ENCODE measurements around the gene ACE2.

ACE2 gene

DNA sequence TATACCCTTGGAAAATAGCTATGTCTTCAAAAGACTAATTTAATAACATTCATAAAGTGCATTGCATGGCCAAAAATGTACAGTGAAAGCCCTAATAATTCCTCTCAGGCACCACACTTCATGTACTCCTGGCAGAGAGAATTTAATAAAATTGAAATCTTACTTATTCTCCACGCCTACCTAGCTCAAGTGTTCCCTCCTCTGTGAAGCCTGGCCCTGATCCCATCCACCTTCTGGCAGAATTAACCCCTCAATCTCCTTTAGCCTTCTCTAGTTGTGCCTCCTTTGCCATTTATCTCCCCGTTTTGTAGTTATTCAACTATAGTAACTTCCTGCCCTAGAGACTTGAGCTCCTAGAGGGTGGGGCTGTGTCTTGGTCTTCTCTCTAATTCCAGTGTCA is 26.7 kb downstream of the ACE2 start:
- no peak for DNase-seq (ENCODE audit: low spot score)

DNA sequence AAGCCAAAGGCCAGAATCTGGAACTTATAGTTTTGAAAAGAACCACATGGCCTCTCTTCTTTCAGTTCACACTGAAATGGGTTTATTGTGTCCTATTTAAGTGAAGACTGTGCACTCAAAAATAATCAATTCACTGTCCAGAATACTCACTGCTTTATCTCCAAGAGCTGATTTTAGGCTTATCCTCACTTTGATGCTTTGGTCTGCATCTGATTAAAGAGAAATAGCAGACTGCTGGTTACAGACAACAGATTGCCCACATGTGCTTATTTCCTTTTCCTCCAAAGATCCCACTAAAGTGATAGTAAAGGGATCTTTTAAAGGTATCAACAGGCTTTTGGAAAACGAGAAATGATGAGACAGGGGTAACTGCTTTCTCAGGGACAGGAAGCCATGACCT is 30.6 kb downstream of the ACE2 start:
- no peak for DNase-seq (ENCODE audit: low spot score)

DNA sequence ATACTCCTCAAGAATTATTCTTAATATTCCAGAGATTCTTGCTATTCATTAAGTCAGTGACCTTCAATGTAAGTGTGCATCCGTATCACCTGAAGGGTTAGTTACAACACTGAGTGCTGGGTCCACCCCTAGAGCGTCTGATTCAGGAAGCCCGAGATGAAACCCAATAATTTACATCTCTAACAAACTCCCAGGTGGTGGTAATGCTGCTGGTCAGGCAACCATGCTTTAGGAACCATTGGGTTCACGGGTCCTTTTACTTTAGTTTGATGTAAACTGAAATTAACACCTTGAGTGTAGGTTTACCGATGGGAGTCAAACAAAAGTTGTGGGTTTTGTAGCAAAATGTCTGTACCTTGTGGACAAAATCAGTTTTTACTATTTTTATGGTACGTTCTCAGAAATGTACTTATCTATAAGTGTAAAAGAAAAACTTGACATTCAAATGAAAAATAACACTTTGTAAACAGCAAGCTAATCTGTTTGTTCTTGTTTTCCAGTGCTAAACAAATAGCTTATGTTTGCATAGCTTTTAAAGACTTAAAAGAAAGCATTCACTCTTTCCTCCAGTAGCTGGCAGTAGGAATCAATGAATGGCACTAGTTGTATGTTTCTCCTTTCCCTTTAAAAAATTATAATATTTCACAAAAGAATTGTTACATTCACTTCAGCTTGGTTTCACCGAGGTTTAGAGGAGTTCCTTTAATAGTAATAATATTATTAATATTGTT is 32.7 kb downstream of the ACE2 start:
- no peak for DNase-seq (ENCODE audit: low spot score)

DNA sequence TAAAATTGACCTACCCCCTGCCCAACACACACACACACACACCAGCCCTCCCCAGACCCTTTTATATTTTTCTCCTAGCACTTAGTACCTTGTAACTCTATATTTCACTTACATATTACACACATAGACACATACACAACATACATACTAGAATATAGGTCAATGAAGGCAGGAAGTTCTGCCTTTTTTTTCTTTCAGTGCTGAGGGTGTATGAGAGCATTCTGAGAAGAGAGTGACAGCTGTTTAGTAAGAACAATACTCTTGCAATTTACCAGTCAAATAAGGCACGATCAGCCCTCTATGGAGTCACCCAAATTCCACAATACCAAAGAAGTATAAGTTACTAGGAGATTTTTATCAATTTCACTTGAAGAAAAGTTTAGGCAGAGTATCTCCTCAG is 33.5 kb downstream of the ACE2 start:
- no peak for DNase-seq (ENCODE audit: low spot score)

DNA sequence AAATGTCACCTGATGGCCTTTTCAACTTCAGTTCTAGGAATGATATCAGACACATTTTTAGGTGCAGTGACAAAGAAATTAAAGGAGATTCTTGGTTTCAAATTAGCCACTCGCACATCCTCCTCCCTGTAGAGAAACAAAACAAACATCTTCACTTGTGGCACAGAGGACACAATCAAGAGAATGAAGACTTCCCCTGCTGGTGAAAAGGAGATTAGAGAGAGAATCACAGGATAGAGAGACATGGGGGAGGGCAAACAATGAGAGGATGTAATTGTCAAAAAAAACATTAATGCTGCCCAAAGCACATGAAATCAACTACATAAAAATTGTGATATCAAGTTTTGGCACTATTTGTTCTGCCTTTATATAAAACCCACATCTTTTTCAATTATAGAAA is 34.5 kb downstream of the ACE2 start:
- no peak for DNase-seq (ENCODE audit: low spot score)

DNA sequence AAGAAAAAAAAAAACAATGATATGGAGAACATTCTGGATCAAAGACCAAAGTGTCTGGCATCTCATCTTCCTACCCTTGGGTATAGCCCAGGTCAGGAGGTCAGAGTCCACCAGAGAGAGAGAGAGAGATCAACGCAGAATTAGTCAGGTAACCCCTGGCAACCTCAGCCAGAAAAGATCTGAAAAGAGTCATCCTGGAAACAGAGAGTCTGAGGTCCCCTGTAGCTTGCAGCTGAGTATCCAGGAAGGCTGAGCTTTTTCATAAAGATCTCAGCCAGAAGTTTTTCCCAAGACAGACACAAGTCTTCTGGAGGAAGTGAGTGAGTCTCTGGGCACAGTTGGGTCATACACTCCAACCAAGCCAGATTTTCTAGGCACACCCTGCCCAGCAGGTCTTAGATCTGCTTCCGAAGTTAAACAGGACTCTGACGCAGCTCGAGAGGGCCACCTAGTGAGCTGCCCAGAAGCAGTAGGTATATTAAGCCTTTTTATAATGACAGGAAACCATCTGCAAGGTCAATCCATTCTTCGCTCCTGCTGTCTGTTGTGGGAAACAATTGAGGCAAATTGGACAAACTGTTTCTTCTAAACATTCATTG is 35.7 kb downstream of the ACE2 start:
- peak; percentile 64 for DNase-seq (ENCODE audit: low spot score)

DNA sequence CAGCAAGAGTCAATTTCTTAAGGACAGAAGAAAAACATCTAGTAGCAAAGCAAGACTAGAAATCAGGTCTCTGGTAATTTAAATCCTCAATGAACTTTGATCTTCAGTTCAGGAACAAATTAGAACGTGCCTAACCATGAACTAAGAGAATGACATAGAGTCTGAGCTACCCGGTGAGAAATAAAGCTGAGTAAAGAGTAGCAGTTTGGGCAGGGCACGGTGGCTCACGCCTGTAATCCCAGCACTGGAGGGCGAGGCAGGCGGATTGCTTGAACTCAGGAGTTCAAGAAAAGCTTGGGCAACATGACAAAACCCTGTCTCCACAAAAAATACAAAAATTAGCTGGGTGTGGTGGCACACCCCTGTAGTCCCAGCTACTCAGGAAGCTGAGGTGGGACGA is 37.7 kb downstream of the ACE2 start:
- no peak for DNase-seq (ENCODE audit: low spot score)

DNA sequence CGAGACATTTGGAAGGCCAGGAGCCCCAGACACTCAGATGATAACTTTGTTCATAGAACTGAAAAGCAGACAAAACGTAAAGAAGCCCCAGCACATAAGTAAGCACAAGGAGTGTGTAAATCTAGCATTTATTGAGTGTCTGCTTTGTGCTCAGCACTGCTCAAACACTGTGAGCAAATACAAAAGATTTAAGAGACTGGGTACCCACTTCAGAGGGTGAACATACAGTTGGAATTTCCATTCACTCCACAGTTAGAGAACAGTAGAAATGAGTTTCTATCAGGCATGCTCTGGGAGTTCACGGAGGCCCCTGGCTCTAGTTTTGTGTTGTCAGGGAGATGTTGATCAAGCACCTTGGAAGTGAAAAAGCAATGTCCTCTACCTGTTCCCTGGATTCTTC is 39.8 kb downstream of the ACE2 start:
- no peak for DNase-seq (ENCODE audit: low spot score)

DNA sequence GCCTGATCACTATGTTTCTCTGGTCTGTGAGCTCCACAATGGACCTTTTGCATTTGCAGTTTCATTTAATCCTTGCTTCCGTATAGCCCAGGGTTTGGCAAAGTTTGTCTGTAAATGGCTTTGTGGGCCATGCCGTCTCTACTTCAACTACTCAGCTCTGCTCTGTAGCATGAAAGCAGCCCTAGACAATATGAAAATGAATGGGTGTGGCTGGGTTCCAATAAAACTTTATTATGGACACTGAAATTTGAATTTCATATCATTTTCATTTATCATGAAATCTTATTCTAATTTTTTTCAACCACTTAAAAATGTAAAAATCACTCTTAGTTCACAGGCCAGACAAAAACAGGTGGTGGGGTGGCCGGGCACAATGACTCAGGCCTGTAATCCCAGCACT is 41.5 kb downstream of the ACE2 start:
- DNase-seq (ENCODE audit: low spot score), result no peak

DNA sequence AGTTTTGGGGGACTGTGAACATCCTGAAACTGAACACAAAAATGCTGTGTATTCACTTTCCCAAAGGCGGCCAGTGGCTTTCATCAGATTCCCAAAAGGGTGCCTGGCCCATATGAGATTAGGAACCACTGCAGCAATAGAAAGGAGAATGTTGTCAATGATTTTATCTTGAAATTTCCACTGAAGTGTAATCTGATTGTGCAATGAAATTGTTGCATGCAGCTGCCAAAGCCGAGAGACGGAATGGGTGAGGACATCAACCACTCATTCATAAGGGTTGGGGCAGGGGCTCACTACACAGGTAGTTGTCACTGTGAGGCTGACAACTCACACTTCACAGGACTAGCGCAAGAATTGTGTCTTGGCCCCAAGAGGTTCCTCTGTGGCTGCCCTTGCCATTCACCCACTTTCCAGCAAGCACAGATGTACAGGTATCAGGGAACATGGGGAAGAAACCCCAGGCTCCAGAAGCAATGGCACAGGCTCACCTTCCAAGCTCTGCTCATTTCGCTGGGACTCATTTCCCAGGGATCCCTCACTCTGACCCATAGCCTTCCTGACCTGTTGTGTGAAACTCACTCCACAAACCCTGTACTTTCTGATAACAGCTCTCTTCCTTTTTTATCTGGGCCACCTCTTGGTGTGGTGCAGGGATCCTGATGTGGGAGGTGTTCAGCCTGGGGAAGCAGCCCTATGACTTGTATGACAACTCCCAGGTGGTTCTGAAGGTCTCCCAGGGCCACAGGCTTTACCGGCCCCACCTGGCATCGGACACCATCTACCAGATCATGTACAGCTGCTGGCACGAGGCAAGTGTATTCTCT is 51.4 kb downstream of the ACE2 start:
- no peak for DNase-seq (ENCODE audit: low spot score)

DNA sequence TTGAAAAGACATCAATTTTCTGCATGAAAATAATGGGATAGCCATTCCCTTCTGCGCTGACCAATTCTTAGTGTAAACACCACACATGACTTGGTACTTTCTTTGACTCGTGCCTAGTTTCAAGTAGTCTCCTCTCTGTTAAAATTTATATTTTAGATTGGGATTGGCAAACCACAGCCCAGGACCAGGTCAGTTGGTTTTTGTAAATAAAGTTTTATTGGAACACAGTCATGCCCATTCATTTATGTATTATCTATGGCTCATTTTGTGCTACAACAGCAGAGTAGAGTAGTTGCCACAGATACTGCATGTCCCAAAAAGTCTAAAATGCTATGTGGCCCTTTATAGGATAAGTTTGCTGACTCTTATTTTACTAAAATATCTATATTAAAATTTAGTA is 53.4 kb downstream of the ACE2 start:
- no peak for DNase-seq (ENCODE audit: low spot score)

DNA sequence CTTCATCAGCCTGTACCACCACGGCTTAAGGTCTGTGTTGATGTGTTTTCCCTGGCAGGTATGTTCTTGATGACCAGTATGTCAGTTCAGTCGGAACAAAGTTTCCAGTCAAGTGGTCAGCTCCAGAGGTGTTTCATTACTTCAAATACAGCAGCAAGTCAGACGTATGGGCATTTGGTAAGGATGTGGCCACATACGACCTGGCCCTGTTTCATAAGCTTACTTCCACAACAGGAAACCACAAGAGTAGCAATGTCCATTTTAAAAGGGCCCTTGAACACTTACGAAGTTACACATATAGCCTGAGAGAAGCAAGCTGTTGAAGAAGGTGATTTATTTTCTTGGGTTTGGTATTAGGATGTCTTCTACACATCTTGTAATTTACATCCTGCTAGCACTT is 54.0 kb downstream of the ACE2 start:
- DNase-seq (ENCODE audit: low spot score), result no peak

DNA sequence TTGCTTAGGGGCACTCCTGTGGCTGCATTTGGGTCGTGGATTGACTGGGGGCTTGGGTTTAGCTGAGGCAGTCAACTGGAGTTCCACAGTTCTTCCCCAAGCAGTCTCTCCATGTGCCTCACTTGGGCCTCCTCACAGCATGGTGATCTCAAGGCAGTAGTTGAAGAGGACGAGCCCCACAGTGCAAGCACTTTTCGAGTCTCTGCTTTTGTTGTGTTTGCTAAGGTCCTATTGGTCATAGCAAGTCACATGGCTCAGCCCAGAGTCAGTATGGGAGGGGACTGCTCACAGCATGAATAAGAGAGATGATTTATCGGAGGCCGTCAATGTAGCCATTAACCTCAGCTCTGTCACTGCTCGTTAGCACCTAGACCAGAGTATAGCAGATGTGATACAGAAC is 70.4 kb downstream of the ACE2 start:
- no peak for DNase-seq (ENCODE audit: low spot score)

DNA sequence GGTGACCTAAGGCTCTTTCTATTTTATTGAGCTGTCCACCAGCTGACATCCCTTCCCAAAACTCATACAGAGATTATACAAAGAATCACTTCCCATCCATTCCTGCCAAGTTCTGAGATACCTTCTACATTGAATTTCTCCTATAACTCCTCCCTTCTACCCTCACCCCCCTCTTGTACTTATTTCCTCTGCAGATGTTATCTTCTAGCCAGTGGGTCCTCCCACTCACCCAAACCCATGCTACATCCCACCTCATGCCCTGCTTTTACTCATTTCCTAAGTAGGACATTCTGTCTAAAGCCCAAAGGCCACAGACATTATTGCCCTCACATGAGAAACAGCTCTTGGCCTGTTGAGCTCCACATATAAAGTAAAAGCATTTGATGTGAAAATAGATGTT is 71.6 kb downstream of the ACE2 start:
- DNase-seq (ENCODE audit: low spot score), result no peak

DNA sequence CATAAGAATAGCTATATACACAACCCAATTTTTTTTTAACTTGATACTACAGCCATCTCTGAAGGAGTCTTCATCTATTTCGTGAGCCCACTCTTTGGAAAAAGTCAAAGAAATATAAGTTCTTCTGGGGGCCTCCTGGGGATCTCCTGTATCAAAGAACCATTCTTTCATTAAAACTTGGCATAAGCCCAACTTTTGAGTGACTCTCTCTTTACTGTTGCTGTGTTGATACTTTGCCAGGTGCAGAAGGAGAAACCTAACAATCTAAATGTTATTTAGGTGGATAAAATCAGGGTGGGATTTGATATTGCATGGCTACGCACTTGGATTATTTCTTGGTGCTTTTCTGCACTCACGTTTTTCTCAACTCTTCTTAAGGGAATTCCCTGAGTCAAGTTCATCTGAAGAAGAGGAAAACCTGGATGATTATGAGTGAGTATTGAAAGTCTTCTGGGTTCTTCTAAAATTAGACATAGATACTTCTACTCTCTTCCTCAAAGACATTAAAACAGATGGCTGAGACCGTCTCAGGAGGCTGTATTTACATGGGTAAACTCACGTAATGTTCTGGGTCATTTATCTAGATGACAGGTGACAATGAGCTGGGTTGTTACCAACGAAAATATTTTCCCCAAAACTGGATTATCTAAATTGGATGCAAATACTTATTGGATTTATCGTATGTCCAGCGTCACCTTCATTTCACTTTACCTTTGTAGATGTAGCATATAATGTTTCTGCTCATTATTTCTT is 74.9 kb downstream of the ACE2 start:
- DNase-seq (ENCODE audit: low spot score), result no peak

DNA sequence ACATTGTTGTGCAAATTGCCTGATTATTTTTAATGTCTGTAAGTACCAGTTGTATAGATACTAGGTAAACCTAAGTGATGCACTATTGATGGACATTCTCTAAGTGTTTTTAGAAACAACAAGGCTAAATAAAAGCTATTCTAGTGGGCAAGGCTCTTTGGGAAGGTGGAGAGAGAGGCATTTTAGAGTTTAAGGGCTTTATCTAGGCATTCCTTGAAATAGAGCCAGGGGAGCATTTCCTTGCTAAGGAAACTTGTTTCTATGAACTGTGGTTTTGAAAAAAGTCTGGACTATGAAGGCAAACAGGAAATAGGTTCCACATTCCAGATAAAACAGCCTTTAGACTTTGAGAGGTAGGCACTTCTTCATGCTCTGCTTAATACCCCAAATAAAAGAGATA is 76.3 kb downstream of the ACE2 start:
- DNase-seq (ENCODE audit: low spot score), result no peak

DNA sequence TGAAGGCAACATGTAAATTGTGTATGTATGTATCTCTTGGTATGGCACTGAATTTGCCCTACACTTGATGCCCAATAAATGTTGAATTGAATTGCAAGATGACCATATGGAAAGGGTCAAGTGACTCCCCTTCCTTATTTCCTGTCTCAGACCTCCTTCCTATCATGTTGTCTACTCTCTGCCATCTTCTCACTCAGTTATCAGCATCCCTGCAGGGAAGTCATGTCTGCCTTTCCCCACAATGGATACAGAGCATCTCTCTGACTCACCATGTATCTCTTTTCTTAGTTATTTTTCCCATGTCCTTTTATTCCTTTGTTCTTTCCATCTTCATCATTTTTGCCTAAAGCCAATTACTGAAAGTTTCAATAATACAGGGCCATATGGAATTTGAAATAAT is 77.7 kb downstream of the ACE2 start:
- DNase-seq (ENCODE audit: low spot score), result no peak

DNA sequence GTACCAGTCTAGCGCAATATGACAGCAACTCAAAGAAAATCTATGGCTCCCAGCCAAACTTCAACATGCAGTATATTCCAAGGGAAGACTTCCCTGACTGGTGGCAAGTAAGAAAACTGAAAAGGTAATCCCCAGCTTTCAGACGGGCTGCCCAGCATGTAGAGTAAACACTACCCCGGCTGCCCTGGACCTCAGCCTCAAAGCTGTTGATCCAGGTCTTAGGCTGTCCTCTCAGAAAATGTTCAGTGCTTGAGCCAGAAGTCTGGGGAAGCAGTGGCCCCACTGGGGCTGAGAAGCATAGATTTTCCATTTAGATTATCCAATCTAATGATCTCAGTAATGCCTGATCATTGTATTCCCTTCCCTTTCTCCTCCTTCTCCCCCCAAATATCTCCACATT is 78.3 kb downstream of the ACE2 start:
- no peak for DNase-seq (ENCODE audit: low spot score)

DNA sequence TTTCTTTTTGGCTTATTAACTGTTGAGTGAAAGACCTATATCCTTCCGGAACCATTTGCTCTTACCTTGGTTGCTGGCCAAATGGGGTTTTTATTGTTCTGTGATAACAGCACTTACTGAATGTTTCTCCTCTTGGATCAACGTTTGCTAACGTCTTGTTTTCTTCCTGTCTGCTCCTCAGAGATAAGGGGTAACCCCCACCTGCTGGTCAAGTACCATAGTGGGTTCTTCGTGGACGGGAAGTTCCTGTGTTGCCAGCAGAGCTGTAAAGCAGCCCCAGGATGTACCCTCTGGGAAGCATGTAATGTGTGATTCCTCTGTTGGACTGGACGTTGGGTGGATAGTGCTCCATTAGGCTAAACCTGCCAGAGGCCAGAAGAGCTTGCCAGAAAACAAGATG is 84.8 kb downstream of the ACE2 start:
- no peak for DNase-seq (ENCODE audit: low spot score)

DNA sequence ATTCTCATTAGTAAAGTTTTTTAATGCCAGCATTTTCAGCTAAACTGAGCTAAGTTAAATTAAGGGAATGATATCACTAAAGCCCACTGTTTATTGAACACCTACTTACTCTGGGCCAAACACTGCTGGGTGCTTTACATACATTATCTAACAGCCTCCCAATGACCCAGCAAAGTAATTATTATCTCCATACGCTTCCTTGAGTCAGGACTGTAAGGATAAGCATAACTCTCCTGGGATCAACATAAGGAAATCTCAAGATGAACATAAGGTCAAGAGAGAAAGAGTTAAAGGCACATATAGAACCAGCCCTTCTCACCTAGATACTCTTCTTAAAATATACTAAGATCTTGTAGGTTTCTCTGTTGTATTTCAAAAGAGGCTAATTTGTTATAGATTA is 86.5 kb downstream of the ACE2 start:
- no peak for DNase-seq (ENCODE audit: low spot score)

DNA sequence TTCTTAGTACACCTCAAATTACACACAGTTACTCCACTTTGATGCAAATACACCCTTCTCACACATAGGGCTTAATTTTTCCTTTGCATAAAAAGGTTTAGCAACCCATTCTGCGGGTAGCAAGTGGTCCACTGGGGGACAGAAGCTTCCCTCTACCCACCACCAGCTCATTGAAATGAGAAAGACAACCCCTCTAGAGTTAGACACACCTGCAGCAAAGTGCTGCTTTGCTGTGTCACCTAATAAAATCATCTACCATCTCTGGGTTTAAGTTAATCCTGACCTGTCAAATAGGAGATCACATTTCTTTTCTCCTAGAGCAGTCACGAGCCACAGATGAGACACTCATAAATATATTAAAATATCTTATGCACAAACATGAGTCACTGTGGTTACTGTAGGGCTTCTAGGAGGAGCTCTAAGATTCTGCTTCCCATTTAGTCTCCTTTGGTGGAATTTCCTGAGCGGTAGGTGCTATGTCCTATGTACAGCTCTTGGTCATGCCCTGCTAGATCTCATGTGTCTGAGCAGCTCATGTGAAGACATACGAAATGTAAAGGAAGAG is 88.3 kb downstream of the ACE2 start:
- DNase-seq (ENCODE audit: low spot score), result no peak

DNA sequence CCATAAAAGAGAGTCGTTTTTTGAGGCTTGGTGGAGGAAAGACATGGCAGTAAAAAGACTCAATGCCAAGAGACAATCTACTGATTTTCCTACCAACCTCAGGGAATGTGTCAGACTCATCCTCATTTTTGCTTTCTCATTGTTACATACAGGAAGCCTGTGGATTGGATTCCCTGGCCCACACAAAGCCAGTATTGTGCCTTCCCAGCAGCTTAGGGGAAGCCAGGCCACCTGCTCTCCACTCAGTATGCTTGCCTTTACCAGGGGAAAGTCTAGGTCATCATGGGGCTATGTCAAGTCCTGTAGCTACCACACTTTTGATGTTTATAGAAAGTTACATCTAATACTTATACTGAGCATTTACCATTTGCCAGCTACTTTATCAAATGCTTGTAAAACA is 89.2 kb downstream of the ACE2 start:
- no peak for DNase-seq (ENCODE audit: low spot score)
